ENCODE results near the gene MYH6.
"Not testable (repeated sequence)": the region's sequence is repeated elsewhere in the genome, so short reads cannot be mapped to it uniquely, and the experiment has no call there.

The MYH6 gene

DNA sequence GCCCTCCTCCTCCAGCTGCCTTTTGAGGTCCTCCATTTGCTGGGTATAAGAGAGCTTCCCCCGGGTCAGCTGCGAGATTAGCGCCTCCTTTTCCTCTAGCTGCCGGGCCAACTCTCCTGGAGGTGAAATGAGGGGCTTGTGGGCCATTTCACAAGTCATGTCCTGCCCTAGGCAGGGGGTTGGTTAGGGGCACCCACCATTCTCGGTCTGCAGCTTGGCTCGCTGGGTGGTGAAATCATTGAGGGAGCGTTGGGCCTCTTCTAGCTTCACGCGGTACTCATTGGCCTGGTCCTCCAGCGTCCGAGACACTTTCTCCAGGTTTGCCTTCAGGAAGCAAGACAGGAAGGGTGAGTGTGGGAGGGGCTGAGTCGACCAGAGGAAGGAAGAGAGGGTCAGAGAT lies 18.7 kb downstream of the MYH6 start:
- DNase-seq: no peak

DNA sequence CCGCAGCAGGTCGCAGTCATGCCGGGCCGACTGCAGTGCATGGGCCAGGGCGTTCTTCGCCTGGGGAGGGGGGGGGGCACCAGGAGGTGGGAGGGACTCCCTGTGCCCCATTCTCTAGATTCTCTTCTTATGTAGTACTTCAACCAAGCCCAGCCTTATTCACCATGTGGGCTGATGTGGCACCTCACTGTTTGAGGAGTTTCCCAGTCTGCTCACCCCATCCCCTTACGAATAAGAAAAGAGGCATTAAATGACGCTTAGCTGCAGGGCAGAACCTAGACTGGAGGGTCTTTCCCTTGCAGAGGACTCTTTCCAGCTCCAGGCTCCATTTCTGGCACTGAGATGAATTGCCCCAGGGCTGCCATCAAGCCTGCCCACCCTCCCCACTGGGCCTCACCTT lies 19.1 kb downstream of the MYH6 start:
- DNase-seq: no peak

DNA sequence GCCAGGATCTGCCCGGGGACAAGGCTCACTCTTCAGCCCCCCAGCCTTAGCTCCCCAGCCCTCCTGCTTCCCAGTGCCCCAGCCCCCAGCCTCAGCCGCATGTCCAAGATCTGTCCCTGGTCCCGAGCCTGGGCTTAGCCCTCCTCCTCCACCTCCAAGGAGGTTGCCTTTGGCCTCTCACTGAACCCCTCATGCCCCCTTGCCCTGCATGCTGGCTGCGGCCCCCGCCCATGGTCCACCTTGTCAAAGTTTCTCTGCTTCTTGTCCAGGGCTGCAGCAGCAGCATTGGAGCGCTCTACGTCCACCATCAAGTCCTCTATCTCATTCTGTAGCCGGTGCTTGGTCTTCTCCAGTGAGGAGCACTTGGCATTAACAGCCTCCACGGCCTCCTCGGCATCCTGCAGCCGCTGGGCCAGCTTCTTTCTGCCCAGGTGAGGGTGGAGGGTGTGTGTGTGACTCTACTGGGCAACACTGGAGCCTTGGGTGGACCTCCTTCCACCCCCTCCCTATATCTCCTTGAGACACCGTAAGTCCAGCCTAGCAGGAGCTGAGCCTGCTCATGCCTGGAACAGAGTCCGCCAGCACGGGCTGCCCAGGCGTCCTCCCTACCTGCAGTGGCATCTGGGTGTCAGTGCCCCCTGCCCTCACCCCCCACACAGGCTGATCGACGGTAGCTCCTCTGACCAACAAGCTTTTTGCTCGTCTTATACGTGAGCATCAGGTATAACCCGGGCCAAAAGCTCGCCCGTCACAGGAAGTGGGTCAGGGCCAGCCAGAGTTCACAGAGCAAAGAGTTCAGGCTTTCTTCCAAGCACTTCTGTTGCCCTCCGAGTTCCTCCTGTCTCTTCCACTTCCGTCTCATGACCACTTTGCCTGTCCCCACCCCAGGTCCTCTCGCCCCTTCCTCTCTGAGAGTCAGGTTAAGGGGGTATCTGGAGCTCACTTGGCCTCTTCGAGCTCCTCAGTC lies 19.9 kb downstream of the MYH6 start:
- DNase-seq: no peak

DNA sequence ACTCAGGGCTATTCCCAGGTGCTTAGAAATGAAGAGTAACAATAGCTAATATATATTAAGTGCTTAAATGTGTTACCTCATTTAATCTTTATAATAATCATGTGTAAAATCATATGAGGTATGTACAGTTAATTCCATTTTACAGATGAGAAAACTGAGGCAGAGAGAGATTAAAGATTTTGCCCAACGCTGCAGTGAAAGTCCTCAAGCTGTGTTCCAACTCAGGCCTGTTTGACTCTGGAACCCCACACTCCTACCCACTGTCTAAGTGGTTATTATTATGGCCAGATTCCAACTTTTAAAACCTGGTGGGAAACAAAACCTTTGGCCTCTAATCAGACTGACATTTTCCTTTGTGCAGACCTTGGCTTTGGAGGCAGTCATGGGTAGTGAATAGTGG lies 21.1 kb downstream of the MYH6 start:
- DNase-seq: no peak

DNA sequence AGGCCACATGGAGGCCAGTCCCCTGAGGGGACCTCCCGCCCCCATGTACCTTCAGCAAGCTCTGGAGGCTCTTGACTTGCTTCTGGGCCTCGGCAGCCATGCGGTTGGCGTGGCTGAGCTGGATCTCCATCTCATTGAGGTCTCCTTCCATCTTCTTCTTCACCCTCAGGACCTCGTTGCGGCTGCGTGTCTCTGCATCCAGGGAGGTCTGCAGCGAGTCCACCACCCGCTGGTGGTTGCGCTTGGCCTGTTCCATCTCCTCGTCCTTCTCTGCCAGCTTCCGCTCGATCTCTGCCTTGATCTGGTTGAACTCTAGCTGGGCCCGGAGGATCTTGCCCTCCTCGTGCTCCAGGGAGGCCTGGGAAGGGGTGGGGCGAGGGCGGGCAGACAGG lies 21.8 kb downstream of the MYH6 start:
- not testable (repeated sequence) for DNase-seq

DNA sequence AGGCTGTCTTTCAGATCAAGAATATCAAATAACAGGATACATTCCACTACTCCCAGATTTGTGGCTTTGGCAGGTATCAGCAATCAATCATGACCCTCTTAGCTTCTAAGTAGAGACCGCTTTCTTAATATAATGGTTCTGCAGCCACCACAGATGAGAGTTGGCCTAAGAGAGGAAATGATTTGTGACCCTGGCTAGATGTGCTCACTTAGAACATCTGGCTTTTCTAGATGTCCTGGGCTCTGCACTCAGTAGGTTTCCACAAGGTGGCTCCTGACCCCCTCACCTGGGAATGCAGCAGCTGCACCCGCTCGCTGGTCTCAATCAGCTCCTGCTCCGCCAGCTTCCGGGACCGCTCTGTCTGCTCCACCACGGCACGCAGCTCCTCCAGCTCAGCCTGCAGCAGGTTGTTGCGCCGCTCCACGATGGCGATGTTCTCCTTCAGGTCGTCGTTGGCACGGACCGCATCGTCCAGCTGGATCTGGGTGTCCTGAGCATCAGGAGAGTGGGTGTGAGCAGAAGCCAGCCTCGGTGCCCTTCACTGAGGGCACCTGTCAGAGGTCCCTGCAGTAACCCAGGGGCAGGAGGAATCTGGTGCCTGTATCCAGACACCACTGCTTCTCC lies 22.3 kb downstream of the MYH6 start:
- no peak for DNase-seq

DNA sequence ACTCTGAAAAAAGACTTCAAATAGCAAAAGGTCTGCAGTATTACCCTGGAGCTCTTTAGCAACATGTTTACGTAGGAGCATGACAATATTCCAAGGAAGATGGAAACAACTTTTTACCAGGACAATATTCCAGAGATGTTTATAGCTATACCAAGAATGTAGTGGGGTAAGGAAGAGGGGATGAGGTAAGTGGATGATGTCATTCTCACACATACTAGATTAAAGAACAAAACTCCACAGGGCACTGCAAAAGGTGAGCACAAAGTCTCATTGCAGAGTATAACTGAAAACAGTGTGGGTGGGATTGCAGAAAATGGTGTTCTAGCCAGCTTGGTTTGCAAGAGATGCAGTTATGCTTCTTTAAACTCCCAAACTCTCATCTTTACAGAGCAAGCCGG lies 22.8 kb downstream of the MYH6 start:
- no peak for DNase-seq

DNA sequence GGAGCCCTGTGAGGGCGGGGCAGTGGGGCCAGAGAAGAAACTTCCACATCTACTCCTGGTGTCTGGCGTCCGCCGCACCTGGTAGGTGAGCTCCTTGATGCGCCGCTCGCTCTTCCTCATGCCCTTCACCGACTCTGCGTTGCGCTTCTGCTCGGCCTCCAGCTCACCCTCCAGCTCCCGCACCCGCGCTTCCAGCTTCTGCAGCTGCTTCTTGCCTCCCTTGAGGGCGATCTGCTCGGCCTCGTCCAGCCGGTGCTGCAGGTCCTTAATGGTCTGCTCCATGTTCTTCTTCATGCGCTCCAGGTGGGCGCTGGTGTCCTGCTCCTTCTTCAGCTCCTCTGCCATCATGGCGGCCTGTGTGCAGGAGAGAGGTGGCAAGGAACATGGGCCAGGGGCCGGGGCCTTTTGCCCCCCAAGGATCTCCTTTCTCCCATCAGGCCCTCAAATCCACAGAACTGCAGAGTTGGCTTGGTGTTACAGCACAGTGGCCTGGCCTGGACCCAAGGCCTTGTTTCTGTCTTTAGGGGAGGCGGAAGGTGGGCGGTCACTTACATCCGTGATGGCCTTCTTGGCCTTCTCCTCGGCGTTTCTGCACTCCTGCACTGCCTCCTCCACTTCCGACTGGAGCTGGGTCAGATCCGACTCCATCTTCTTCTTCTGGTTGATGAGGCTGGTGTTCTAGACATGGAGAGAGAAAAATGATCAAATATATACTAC lies 23.6 kb downstream of the MYH6 start:
- no peak for DNase-seq

DNA sequence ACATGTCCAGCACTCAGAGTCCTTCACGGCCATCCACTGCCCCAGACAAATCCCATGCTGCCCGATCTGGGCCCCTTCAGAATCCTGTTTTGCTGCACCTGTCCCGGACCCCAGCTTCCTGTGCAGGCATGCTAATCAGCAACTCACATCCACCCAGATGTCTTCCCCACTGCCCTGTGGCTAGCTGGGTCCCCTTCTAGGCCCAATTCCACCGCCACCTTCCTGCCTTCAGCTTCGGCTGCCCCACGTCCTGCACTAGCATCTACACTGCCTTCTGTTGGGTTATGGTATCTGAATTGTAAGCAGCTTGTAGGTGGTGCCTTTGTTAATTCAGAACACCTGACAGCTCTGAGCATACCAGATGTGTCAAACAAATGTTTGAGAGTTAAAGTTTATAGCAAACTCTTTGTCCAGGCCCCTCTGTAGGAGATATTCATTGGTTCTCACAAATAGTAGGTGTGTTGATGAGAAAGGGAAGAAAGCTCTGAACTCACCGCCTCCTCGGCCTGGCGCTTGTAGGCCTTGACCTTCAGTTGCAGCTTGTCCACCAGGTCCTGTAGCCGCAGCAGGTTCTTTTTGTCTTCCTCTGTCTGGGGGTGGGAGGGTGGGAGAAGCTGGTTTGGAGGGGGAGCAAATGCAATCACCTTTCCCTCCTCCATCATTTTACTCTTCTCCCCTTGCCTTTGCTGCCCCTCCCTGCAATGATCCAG lies 25.2 kb downstream of the MYH6 start:
- DNase-seq: no peak

DNA sequence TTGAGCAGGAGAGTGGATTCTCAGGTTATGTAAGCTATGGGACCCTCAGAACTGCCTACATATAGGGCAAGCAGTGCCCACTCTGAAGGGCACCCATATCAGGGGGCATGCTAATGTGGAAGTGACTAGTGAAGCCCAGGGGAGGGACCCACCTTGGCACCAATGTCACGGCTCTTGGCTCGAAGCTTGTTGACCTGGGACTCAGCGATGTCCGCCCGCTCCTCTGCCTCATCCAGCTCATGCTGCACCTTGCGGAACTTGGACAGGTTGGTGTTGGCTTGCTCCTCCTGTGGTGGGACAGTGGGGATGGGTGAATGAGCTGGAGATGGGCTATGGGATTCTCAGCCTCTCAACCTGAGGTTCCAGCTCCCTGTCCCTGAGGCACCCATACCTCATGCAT lies 25.8 kb downstream of the MYH6 start:
- DNase-seq: no peak

DNA sequence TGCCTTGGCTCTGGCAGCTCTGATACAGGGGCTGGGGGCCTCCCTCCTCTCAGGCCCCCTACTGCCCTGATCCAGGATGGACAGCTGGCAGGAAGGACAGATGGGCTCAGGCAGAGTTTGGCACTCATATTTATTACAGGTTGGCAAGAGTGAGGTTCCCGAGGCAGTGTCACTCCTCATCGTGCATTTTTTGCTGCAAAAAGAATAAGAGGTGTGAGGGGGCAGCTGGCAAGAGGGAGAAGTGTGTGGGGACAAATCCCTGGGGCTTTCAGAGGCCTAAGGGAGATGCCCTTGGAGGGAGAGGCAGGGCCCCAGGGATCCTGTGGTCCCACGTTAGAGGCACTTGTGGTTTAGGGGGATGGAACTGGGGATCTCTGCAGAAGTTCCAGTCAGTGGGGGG lies 26.2 kb downstream of the MYH6 start:
- DNase-seq: no peak

DNA sequence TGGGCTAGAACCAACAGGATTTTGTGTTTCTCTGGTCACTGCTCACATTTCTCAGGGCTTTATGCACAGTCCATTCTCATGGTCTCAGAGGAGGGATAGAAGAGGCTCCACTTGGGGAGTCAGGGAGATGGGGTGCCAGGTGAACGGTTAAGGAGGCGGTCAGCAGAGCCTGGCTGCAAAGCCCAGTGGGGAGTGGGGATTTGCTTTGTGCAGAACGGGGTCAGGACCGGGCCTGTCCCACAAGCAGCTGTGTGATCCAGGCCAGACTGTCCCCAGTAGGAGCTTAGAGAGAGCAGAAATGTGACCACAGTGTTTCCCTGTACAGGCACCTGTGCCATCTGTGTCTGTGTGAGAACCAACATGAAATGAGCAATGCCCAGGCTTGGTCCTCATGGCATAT lies 27.1 kb downstream of the MYH6 start:
- DNase-seq: no peak

DNA sequence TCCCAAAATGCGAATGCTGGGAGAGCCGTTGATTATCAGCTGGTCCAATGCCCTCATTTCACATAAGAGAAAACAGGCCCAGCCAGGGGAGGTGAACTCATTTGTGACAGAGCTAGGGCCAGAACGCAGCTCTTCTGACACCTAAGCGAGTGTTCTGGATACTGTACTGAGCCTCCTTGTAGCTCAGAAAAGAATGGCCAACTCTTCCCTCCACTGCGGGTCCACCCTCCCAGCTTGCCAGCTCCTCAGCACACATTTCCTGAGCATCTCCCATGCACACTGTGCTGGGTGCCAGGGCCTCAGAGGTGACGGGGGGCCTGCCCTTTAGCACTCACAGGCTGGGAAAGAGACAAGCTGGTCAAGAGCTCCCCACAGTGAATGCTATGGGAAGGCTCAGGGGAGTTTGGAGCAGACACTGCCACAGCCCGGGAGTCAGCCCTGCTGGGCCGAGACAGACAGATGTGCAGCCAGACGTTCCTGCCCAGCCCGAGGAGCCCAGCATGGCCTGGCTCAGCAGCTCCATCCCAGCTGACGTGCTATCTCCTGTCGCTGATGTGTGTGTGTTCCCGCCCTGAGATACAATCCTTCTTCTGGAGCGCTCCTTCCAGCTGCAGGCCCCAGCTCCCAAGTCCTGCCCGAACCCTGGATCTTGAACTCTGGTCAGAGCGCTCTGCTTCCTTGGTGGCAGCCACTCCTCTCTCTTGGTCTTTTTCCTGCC lies 27.7 kb downstream of the MYH6 start:
- DNase-seq: no peak

DNA sequence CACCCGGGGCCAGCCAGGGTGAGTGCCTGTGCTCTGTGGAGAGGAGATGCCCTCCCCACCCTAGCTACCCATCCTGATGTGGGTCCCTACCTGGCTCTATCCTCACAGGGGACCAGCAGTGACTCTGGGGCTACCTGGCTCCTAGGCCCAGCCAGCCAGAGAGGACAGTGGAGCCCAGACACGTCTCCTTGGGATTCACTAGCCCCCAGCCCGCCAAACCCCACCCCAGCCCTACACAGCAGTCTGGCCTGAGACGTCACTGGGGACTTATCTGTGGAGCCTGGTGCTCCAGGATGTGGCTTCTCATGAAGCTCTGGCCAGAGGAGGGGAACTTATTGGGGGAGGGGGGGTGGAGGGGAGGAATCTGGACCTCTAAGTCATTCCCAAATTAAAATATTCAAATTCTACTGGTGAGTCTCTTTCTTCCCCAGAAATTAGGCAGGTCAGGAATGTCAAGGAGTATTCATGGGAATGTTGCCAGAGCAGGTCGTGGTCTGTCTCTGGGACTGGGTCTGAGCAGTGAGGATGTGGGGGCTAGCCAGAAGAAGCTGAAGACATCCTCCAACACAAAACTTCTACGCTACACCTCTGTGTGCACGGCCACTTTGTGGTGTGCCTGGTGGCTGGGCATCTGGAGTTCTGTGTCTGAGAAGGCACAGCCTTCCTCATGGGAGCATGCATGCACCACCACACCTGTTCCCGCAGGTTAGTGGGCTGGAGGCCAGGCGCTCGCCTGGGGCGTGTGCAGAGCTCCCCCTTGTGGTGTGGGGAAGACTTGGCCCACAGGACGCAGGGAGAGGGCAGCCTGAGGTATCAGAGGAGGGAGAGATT lies 28.5 kb downstream of the MYH6 start:
- DNase-seq: peak; percentile 9 to 41

DNA sequence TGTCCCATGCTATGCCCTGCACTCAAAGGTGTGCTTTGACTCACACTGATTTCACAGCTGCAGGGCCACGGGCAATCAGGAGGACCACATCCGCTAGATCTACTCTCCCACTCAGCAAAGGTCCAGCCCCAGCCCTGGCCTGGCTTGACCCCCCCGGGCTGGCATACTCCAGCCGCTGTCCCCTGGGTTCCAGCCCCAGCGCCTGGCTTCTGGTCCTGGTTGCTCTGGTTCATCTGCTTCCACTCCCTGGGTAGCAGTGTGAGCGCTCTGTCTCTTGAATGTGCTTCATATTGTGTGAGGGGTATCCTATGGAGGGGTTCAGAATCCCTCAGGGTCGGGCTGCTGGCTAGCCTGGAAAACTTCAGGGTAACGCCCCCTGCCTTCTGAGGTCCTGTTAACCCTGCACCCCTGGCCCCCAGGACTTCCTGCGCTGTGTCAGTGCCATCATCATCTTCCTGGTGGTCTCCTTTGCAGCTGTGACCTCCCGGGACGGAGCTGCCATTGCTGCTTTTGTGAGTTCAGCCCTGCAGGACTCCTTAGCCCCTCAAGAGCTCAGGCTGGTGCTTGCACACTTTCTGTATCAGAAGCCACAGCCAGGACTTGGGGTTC lies 29.4 kb downstream of the MYH6 start:
- DNase-seq: no peak

DNA sequence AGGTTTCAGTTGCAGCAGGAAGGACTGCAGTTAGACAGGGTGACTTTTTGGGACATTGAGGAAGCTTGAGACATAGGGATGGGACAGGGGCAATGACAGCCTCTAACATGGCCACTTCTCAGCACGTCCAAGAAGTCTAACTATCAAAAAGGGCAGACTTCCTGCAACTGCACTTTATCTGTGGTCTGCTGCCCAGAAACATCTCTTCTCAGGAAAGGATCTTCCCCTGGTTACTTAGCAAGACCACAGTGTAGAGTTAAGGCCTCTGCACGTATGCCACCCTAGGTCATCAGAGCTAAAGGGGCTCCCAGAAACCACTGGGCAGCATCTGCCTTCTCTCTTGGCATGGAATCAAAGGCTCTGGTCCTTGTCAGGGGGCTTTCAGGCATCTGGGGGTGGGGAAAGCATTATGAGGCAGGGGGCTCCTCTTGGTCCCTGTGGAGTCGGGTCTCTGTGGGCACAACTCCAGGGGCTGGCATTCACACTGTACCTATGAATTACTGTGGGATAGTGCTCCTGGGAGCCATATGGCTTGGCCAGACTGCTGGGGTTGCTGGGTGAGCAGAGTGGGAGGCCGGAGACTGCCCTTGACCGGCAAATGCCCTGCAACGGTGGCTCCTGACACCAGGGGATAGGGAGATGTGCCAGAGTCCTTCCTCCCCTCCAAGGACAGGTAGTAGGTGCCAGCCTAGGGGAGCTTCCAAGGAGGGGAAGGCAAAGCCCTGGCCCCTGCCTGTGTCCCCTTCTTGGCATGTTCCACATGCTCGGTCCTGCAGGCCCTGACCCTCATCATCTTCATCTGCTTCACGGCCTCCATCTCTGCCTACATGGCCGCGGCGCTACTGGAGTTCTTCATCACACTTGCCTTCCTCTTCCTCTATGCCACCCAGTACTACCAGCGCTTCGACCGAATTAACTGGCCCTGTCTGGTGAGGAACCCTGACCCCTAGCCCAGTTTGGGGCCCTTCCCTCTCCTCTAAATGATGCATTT lies 30.2 kb downstream of the MYH6 start:
- no peak for DNase-seq

DNA sequence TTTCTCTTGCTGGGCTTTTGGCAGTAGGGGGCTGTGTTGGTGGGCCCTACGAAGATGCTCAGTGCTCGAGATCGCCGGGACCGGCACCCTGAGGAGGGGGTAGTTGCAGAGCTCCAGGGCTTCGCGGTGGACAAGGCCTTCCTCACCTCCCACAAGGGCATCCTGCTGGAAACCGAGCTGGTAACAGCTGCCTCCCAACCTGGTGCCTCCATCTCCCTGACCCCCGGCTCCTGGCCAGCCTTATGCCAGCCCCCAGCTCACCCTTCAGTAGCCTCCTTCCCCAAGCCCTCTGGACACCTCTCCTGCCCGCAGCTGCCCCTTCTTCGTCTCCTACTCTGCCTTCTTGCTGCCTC lies 30.9 kb downstream of the MYH6 start:
- DNase-seq: no peak

DNA sequence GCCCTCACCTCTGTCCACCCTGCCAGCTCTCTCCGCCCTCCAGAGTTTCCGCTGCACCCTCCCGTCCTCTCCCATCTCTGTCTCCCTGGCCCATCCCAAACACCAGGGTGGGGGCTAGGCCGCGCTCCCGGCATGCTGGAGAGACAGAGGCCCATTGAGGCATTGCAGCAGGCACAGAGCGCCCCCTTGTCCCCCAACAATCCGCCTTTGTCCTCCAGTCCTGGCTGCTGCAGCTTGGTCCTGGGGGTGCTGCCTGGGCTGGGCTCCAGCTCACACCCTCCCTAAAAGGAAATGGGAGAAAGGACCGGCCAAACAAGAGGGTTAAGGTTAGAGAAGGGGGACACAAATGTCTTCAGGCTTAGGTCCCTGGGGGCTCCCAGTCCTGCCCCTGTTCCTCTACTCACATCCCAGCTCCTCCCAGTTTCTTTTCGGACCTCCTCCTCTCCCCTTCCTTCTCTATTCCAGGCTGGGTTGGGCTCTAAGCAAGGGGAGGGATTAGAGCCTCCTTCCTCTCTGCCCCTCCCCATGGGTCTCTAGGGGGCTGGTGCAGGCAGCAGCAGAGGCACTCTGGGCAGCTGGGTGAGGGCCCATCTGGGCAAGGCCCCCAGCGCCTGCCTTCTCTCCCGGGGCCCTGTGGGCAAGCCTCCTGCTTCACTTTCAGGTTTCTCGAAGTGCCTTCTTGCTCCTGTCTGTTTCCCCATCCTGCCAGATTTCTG lies 31.4 kb downstream of the MYH6 start, which contains the start of gene CMTM5:
Gene CMTM5 (plus strand): TSS at position 565 of the 716 bp plus-strand sequence. CDS start 206 bp downstream, outside the sequence.
- no peak for DNase-seq
